HepG2 (cell line): ENCODE results near the gene ATOH8.

Experiments used
- FIP1L1 ChIP-seq: fragments of 200-400 bp; formaldehyde crosslinking; IDR thresholded peaks from 2 replicates; pipeline ENCODE4 v1.6.1; 2018; ENCODE audit warnings: low read depth, mild to moderate bottlenecking, low read length, moderate library complexity, borderline replicate concordance; ENCODE audit not compliant: insufficient read depth
- MAFF ChIP-seq: IDR thresholded peaks from 2 replicates; pipeline ENCODE4 v1.6.1; 2011; ENCODE audit warnings: low read depth, low read length, improper control_type of control experiment
- SMARCE1 ChIP-seq: fragments of 450-650 bp; IDR thresholded peaks from 2 replicates; pipeline ENCODE4 v1.6.1; 2017; ENCODE audit warnings: borderline replicate concordance
- TAF15 ChIP-seq: fragments of 200-400 bp; formaldehyde crosslinking; IDR thresholded peaks from one replicate; pipeline ENCODE4 v1.6.1; 2018; ENCODE audit warnings: mild to moderate bottlenecking, low read depth, low read length; ENCODE audit not compliant: poor library complexity, severe bottlenecking
- YY1 ChIP-seq: IDR thresholded peaks from 2 replicates; pipeline ENCODE4 v1.6.1; 2011; ENCODE audit warnings: low read length, low read depth, moderate library complexity, mild to moderate bottlenecking; ENCODE audit not compliant: insufficient read depth, insufficient replicate concordance
- ZNF121 ChIP-seq: sonication (generic); formaldehyde crosslinking; IDR thresholded peaks from 2 replicates; pipeline ENCODE4 v1.5.0; 2020; ENCODE audit warnings: mild to moderate bottlenecking, missing genetic modification reagents
- ZNF274 ChIP-seq: sonication (generic); formaldehyde crosslinking; IDR thresholded peaks from 2 replicates; pipeline ENCODE4 v1.5.1; 2020; ENCODE audit warnings: mild to moderate bottlenecking, missing genetic modification reagents
- ZNF282 ChIP-seq: fragments of 450-650 bp; IDR thresholded peaks from 2 replicates; pipeline ENCODE4 v1.6.1; 2018; ENCODE audit not compliant: partially characterized antibody
- ZNF501 ChIP-seq: sonication (generic); formaldehyde crosslinking; IDR thresholded peaks from 2 replicates; pipeline ENCODE4 v1.5.1; 2020; ENCODE audit warnings: mild to moderate bottlenecking, moderate library complexity, missing genetic modification reagents
- TF ChIP-seq, protein P1 (sequence below), 2 experiments: sonication (generic) in 1 of 2; formaldehyde crosslinking in 1 of 2; IDR thresholded peaks; 2 replicates each; pipeline versions ENCODE4 v1.5.1 to v1.6.1; 2011 to 2020; ENCODE audit warnings: borderline replicate concordance in 1 of 2, low read depth in 1 of 2, low read length in 1 of 2, mild to moderate bottlenecking in 1 of 2, missing genetic modification reagents in 1 of 2, moderate library complexity in 1 of 2
- TF ChIP-seq, protein P2 (sequence below): sonication (generic); formaldehyde crosslinking; IDR thresholded peaks from 2 replicates; pipeline ENCODE4 v1.8.0; 2022; ENCODE audit warnings: mild to moderate bottlenecking, missing genetic modification reagents, moderate library complexity
- TF ChIP-seq, protein P3 (sequence below): sonication (generic); formaldehyde crosslinking; IDR thresholded peaks from 2 replicates; pipeline ENCODE4 v1.5.0; 2020; ENCODE audit warnings: mild to moderate bottlenecking, missing genetic modification reagents, moderate library complexity
- TF ChIP-seq, protein P4 (sequence below), 2 experiments: fragments of 450-650 bp in 1 of 2; sonication (generic) in 1 of 2; formaldehyde crosslinking in 1 of 2; IDR thresholded peaks; 2 replicates each; pipeline versions ENCODE4 v1.6.1 to v1.8.0; 2016 to 2022; ENCODE audit warnings: antibody characterized with exemption in 1 of 2, mild to moderate bottlenecking in 1 of 2, missing genetic modification reagents in 1 of 2
- TF ChIP-seq, protein P5 (sequence below): sonication (generic); formaldehyde crosslinking; IDR thresholded peaks from 2 replicates; pipeline ENCODE4 v1.9.0; 2022; ENCODE audit warnings: missing genetic modification reagents, mild to moderate bottlenecking, borderline replicate concordance

DNA sequence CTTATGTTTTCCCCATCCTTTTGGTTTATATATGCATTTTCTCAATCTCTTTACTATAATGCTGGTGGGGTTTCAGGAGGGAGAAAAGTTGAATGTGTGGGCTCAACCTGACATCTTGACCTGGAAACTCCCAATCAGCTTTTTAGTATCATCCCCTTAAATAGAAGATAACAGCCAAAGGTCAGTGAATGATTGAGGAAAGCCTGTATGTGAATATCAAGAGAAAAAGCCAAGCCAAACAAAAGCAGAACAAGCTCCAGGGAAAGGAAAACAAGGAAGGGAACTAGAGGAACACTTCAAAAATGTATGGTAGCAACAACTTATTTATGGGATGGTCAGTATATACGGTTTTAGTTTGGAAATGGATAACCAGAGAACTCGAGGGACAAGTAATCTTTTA is 28.3 kb upstream of the ATOH8 start:
- TF ChIP-seq, protein P1, sequence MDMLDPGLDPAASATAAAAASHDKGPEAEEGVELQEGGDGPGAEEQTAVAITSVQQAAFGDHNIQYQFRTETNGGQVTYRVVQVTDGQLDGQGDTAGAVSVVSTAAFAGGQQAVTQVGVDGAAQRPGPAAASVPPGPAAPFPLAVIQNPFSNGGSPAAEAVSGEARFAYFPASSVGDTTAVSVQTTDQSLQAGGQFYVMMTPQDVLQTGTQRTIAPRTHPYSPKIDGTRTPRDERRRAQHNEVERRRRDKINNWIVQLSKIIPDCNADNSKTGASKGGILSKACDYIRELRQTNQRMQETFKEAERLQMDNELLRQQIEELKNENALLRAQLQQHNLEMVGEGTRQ (IDR thresholded peaks at IDR 0.05; ENCODE audit: low read depth, low read length): no peak
- TF ChIP-seq, protein P1 (CRISPR knock-in tag; IDR thresholded peaks at IDR 0.05; ENCODE audit: borderline replicate concordance): no peak
- TF ChIP-seq ZNF274 (CRISPR knock-in tag) (no peak), ZNF501 (CRISPR knock-in tag) (no peak), ZNF282 (no peak), ZNF121 (no peak), MAFF (no peak), SMARCE1 (no peak), YY1 (no peak), FIP1L1 (no peak), TAF15 (no peak)
- TF ChIP-seq, protein P2, sequence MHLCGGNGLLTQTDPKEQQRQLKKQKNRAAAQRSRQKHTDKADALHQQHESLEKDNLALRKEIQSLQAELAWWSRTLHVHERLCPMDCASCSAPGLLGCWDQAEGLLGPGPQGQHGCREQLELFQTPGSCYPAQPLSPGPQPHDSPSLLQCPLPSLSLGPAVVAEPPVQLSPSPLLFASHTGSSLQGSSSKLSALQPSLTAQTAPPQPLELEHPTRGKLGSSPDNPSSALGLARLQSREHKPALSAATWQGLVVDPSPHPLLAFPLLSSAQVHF (CRISPR knock-in tag): no peak
- TF ChIP-seq, protein P3, sequence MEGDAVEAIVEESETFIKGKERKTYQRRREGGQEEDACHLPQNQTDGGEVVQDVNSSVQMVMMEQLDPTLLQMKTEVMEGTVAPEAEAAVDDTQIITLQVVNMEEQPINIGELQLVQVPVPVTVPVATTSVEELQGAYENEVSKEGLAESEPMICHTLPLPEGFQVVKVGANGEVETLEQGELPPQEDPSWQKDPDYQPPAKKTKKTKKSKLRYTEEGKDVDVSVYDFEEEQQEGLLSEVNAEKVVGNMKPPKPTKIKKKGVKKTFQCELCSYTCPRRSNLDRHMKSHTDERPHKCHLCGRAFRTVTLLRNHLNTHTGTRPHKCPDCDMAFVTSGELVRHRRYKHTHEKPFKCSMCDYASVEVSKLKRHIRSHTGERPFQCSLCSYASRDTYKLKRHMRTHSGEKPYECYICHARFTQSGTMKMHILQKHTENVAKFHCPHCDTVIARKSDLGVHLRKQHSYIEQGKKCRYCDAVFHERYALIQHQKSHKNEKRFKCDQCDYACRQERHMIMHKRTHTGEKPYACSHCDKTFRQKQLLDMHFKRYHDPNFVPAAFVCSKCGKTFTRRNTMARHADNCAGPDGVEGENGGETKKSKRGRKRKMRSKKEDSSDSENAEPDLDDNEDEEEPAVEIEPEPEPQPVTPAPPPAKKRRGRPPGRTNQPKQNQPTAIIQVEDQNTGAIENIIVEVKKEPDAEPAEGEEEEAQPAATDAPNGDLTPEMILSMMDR (CRISPR knock-in tag): no peak
- TF ChIP-seq, protein P4, sequence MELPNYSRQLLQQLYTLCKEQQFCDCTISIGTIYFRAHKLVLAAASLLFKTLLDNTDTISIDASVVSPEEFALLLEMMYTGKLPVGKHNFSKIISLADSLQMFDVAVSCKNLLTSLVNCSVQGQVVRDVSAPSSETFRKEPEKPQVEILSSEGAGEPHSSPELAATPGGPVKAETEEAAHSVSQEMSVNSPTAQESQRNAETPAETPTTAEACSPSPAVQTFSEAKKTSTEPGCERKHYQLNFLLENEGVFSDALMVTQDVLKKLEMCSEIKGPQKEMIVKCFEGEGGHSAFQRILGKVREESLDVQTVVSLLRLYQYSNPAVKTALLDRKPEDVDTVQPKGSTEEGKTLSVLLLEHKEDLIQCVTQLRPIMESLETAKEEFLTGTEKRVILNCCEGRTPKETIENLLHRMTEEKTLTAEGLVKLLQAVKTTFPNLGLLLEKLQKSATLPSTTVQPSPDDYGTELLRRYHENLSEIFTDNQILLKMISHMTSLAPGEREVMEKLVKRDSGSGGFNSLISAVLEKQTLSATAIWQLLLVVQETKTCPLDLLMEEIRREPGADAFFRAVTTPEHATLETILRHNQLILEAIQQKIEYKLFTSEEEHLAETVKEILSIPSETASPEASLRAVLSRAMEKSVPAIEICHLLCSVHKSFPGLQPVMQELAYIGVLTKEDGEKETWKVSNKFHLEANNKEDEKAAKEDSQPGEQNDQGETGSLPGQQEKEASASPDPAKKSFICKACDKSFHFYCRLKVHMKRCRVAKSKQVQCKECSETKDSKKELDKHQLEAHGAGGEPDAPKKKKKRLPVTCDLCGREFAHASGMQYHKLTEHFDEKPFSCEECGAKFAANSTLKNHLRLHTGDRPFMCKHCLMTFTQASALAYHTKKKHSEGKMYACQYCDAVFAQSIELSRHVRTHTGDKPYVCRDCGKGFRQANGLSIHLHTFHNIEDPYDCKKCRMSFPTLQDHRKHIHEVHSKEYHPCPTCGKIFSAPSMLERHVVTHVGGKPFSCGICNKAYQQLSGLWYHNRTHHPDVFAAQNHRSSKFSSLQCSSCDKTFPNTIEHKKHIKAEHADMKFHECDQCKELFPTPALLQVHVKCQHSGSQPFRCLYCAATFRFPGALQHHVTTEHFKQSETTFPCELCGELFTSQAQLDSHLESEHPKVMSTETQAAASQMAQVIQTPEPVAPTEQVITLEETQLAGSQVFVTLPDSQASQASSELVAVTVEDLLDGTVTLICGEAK (IDR thresholded peaks at IDR 0.05): no peak
- TF ChIP-seq, protein P4 (CRISPR knock-in tag; IDR thresholded peaks at IDR 0.05): no peak
- TF ChIP-seq, protein P5, sequence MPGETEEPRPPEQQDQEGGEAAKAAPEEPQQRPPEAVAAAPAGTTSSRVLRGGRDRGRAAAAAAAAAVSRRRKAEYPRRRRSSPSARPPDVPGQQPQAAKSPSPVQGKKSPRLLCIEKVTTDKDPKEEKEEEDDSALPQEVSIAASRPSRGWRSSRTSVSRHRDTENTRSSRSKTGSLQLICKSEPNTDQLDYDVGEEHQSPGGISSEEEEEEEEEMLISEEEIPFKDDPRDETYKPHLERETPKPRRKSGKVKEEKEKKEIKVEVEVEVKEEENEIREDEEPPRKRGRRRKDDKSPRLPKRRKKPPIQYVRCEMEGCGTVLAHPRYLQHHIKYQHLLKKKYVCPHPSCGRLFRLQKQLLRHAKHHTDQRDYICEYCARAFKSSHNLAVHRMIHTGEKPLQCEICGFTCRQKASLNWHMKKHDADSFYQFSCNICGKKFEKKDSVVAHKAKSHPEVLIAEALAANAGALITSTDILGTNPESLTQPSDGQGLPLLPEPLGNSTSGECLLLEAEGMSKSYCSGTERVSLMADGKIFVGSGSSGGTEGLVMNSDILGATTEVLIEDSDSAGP (CRISPR knock-in tag): no peak
